Lung (tissue), 12 donors: ENCODE measurements around the gene PACSIN3. TPM values are rescaled to one million over a fixed set of nuclear protein-coding genes. Genes with fewer than 3 reads are reported as not detected.
A peak's percentile ranks its signal among the peaks of the same experiment; 100 is the strongest.

ENCODE experiments used
- ATAC-seq: fragments of 200-7000 bp; cut with Tn5 transposase; one replicate; pipeline ENCODE4 v1.9.1; 2020; ENCODE audit warnings: moderate number of reproducible peaks; ENCODE audit not compliant: insufficient read depth, low FRiP score
- DNase-seq, 3 donors: peaks; one replicate each; pipeline ENCODE4 v3.0.0-alpha.2; 2013 to 2017
- H3K27ac ChIP-seq, 2 donors: one replicate each; pipeline ENCODE4 v1.5.1; 2013; ENCODE audit warnings: mild to moderate bottlenecking in 2 of 2, moderate library complexity in 2 of 2, control low read depth in 1 of 2, inconsistent platforms in 1 of 2, low read depth in 1 of 2, low read length in 1 of 2
- H3K27me3 ChIP-seq, 3 donors: one replicate each; pipeline ENCODE4 v1.5.1; 2013; ENCODE audit warnings: low read length in 2 of 3; ENCODE audit not compliant: control insufficient read depth in 3 of 3, insufficient read depth in 3 of 3
- H3K36me3 ChIP-seq, 4 donors: one replicate each; pipeline ENCODE4 v1.5.1; 2013; ENCODE audit warnings: low read length in 4 of 4, mild to moderate bottlenecking in 1 of 4, moderate library complexity in 1 of 4; ENCODE audit not compliant: control insufficient read depth in 4 of 4, insufficient read depth in 4 of 4
- H3K4me1 ChIP-seq, 5 donors: one replicate each; pipeline ENCODE4 v1.5.1; 2013; ENCODE audit warnings: low read length in 5 of 5, mild to moderate bottlenecking in 2 of 5, moderate library complexity in 1 of 5; ENCODE audit not compliant: control insufficient read depth in 5 of 5, insufficient read depth in 5 of 5
- H3K4me3 ChIP-seq: one replicate; pipeline ENCODE4 v1.5.1; 2013; ENCODE audit warnings: mild to moderate bottlenecking, control low read depth, moderate library complexity
- H3K9ac ChIP-seq, 2 donors: one replicate each; pipeline ENCODE4 v1.5.1; 2013; ENCODE audit warnings: low read length in 2 of 2, control low read depth in 1 of 2; ENCODE audit not compliant: insufficient read depth in 1 of 2
- H3K9me3 ChIP-seq, 4 donors: one replicate each; pipeline ENCODE4 v1.5.1; 2013; ENCODE audit warnings: low read length in 3 of 4, mild to moderate bottlenecking in 1 of 4, moderate library complexity in 1 of 4; ENCODE audit not compliant: control insufficient read depth in 4 of 4, insufficient read depth in 3 of 4
- WGBS, 2 donors: extraction: QIAGEN DNeasy Blood & Tissue Kit; methylation state at CpG; one replicate each; pipeline ENCODE4 v1.1.7; 2013; 5-methylcytosine and 5-hydroxymethylcytosine counted together
- polyA plus RNA-seq, 2 donors: library from polyadenylated mRNA; stranded (reverse); fragments of 200-250 nt; gene quantifications; one replicate each; pipeline ENCODE4 v1.2.1, GENCODE V29; 2013
- total RNA-seq, 2 donors: library from RNA; depleted of rRNA in 1 of 2; stranded (reverse); fragments of >200 nt in 1 of 2; gene quantifications; one replicate each; pipeline ENCODE4 v1.2.1, GENCODE V29; 2014 to 2021
- TF ChIP-seq, protein P1 (sequence below): IDR thresholded peaks from 2 replicates; pipeline ENCODE4 v1.5.1; 2012; ENCODE audit warnings: mild to moderate bottlenecking; ENCODE audit errors: control extremely low read depth, extremely low read depth
- donor health status: control.
- donor health status: control.
- donor health status: Bipolar disorder and iron deficiency.
- donor health status: healthy.
- donor health status: DM: yes; HTN: yes; CAD: no.

The PACSIN3 gene
- total and polyA plus RNA-seq, 4 donors = 20.6 to 53.3 (median 36.3) TPM

- peaks cover 0 to 40% (median 5%) of the 10 kb centered on the region in 5 donors for H3K4me1 ChIP-seq
- no peaks in the 10 kb centered on the region for H3K27me3 ChIP-seq
- no peak overlapping the region for H3K9ac ChIP-seq
- no peak overlapping the region for H3K4me3 ChIP-seq
- DNase-seq (peak; percentile 61 to 76 (median 72)), ATAC-seq (no peak)
- TF ChIP-seq, protein P1, sequence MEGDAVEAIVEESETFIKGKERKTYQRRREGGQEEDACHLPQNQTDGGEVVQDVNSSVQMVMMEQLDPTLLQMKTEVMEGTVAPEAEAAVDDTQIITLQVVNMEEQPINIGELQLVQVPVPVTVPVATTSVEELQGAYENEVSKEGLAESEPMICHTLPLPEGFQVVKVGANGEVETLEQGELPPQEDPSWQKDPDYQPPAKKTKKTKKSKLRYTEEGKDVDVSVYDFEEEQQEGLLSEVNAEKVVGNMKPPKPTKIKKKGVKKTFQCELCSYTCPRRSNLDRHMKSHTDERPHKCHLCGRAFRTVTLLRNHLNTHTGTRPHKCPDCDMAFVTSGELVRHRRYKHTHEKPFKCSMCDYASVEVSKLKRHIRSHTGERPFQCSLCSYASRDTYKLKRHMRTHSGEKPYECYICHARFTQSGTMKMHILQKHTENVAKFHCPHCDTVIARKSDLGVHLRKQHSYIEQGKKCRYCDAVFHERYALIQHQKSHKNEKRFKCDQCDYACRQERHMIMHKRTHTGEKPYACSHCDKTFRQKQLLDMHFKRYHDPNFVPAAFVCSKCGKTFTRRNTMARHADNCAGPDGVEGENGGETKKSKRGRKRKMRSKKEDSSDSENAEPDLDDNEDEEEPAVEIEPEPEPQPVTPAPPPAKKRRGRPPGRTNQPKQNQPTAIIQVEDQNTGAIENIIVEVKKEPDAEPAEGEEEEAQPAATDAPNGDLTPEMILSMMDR = no peak
- H3K36me3 ChIP-seq = peaks cover 0 to 8% (median 1%) of the 10 kb centered on the region in 4 donors
- H3K27ac ChIP-seq = no peak overlapping the region
- WGBS, 2 donors = 78 to 82% methylated on average over 8 of the region's 8 CpGs
- no peaks in the 10 kb centered on the region for H3K9me3 ChIP-seq
These were observed 28.4 kb downstream of the PACSIN3 start for GRCh38 chr11:47157805-47158204.

DNA sequence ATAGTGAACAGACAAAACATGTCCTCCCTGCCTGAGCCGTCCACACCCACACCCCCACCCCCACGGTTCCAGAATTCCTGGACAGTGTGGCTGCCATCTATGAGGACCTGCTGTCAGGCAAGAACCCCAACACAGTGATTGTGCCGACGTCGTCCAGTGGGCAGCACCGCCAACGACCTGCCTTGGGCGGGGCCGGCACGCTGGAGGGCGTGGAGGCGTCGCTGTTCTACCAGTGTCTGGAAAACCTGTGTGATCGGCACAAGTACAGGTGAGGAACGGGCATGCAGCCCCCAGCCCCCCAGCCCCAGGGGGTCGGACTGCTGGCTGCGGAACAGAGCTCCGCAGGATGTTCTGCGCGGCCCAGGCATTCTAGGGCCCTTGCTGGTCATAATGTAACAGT is 29.3 kb downstream of the PACSIN3 start:
- WGBS, 2 donors = 92 to 93% methylated on average over 20 of the region's 20 CpGs
- TF ChIP-seq, protein P1 = no peak
- ATAC-seq (no peak), DNase-seq (no peak)
- Histone ChIP-seq H3K27ac (no peak overlapping the region), H3K27me3 (no peaks in the 10 kb centered on the region), H3K9me3 (no peaks in the 10 kb centered on the region), H3K4me3 (no peak overlapping the region), H3K36me3 (peaks cover 0 to 8% (median 1%) of the 10 kb centered on the region in 4 donors), H3K4me1 (peaks cover 0 to 45% (median 4%) of the 10 kb centered on the region in 5 donors), H3K9ac (no peak overlapping the region)

DNA sequence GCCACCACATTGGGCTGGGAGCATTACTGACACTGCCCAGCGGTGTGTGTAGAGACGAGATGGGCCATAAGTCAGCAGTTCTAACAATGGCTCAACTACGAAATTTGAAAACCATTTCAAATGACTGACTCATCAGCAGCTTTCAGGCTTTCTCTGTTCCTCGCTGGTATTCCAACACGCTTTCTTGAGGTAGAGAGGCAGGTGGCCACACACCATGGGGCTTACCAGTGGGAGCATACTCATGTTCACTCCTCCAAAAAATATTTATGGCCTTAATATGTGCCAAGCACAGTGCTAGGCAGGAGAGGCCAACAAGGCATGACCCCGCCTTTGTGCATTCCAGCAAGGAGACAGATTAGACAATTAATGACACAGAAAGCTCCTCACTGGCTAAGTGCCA is 29.9 kb downstream of the PACSIN3 start:
- TF ChIP-seq, protein P1 = no peak
- no peak overlapping the region for H3K4me3 ChIP-seq
- DNase-seq (no peak), ATAC-seq (no peak)
- no peaks in the 10 kb centered on the region for H3K27me3 ChIP-seq
- H3K9ac ChIP-seq = no peak overlapping the region
- 92 to 94% methylated on average over 6 of the region's 6 CpGs for WGBS, 2 donors
- no peaks in the 10 kb centered on the region for H3K9me3 ChIP-seq
- no peak overlapping the region for H3K27ac ChIP-seq
- H3K4me1 ChIP-seq = peaks cover 0 to 45% (median 4%) of the 10 kb centered on the region in 5 donors
- peaks cover 0 to 8% (median 1%) of the 10 kb centered on the region in 4 donors for H3K36me3 ChIP-seq

GRCh38 chr11:47155879-47156278 is 30.4 kb downstream of the PACSIN3 start:
- H3K27me3 ChIP-seq = no peaks in the 10 kb centered on the region
- H3K4me1 ChIP-seq = peaks cover 0 to 45% (median 4%) of the 10 kb centered on the region in 5 donors
- 82 to 87% methylated on average over 4 of the region's 4 CpGs for WGBS, 2 donors
- no peak overlapping the region for H3K27ac ChIP-seq
- no peaks in the 10 kb centered on the region for H3K9me3 ChIP-seq
- ATAC-seq (no peak), DNase-seq (peak; percentile 48 to 58 (median 50))
- peaks cover 0 to 8% (median 1%) of the 10 kb centered on the region in 4 donors for H3K36me3 ChIP-seq
- no peak overlapping the region for H3K9ac ChIP-seq
- TF ChIP-seq, protein P1 = no peak
- H3K4me3 ChIP-seq = no peak overlapping the region
